HCT116 (cell line): Measurements from ENCODE around the gene DPH6. TPM values are rescaled to one million over a fixed set of nuclear protein-coding genes. Genes with fewer than 3 reads are reported as not detected.

Source experiments
- ATAC-seq: fragments of 200-7000 bp; cut with Tn5 transposase; 2 replicates; pipeline ENCODE4 v1.9.1; 2020; ENCODE audit warnings: mild to moderate bottlenecking, moderate library complexity
- BruUV-seq: library from RNA; stranded (reverse); fragments of 400-500 nt; replicated peaks from 2 replicates; lab custom pipeline; 2021; lab: Mats Ljungman, UMichigan
- CTCF ChIA-PET: fragments of 300-600 bp; sonication (Branson Sonifier 250); formaldehyde crosslinking; loops from one replicate; lab custom pipeline; 2021; ENCODE audit warnings: antibody characterized with exemption; lab: Charles Lee
- POLR2A ChIA-PET: fragments of 300-600, 350-600 bp; sonication (Branson Sonifier 250); formaldehyde crosslinking; loops from one replicate; lab custom pipeline; 2021; ENCODE audit warnings: antibody characterized with exemption; lab: Charles Lee
- RAD21 ChIA-PET, 2 experiments: fragments of 300-600 bp; sonication (Branson Sonifier 250); formaldehyde crosslinking; loops; one replicate each; lab custom pipeline; 2023; ENCODE audit warnings: low total read pairs in 2 of 2; ENCODE audit not compliant: uncharacterized antibody in 2 of 2, unreplicated experiment in 2 of 2, low non-redundant PET in 1 of 2; lab: Charles Lee
- DNase-seq: peaks from one replicate; pipeline ENCODE4 v3.0.0-alpha.2; 2010; ENCODE audit warnings: low read depth, low spot score
- H2AFZ ChIP-seq: fragments of 200-600 bp; shearing (Covaris generic), sonication (generic); 2 replicates; pipeline ENCODE4 v1.6.1; 2017; ENCODE audit warnings: low read depth, mixed run types, mixed read lengths, antibody characterized with exemption, low read length; ENCODE audit not compliant: poor library complexity, severe bottlenecking
- H3K27ac ChIP-seq: 2 replicates; pipeline ENCODE4 v1.5.1; 2012; ENCODE audit warnings: low read depth, low read length
- H3K27me3 ChIP-seq: fragments of 200-600 bp; sonication (generic); 2 replicates; pipeline ENCODE4 v1.6.1; 2016; ENCODE audit warnings: mixed run types, low read length, mixed read lengths; ENCODE audit not compliant: insufficient read depth
- H3K36me3 ChIP-seq, 2 experiments: fragments of 200-500 bp in 1 of 2; fragments of 200-600 bp in 1 of 2; sonication (Bioruptor generic) in 1 of 2; sonication (generic) in 1 of 2; 2 replicates each; pipeline versions ENCODE4 v1.5.1 to v1.6.1; 2014 to 2016; ENCODE audit warnings: low read length in 2 of 2, inconsistent platforms in 1 of 2, mixed read lengths in 1 of 2, mixed run types in 1 of 2; ENCODE audit not compliant: insufficient read depth in 2 of 2, control insufficient read depth in 1 of 2
- H3K4me1 ChIP-seq, 2 experiments: fragments of 200-600 bp in 1 of 2; sonication (generic) in 1 of 2; 2 replicates each; pipeline versions ENCODE4 v1.5.1 to v1.6.1; 2012 to 2017; ENCODE audit warnings: low read length in 2 of 2, inconsistent platforms in 1 of 2, mild to moderate bottlenecking in 1 of 2, mixed read lengths in 1 of 2, mixed run types in 1 of 2, moderate library complexity in 1 of 2; ENCODE audit not compliant: insufficient read depth in 2 of 2, control insufficient read depth in 1 of 2
- H3K4me2 ChIP-seq: fragments of 200-600 bp; sonication (generic); 2 replicates; pipeline ENCODE4 v1.6.1; 2017; ENCODE audit warnings: mixed run types, low read length, mixed read lengths
- H3K4me3 ChIP-seq, 2 experiments: fragments of 200-600 bp in 1 of 2; sonication (generic) in 1 of 2; replicated peaks in 1 of 2; 2 replicates each; pipeline ENCODE4 v1.5.1; 2011 to 2016; ENCODE audit warnings: low read length in 2 of 2, control low read depth in 1 of 2, low read depth in 1 of 2, mild to moderate bottlenecking in 1 of 2, mixed read lengths in 1 of 2, mixed run types in 1 of 2
- H3K79me2 ChIP-seq: fragments of 200-600 bp; sonication (generic); 2 replicates; pipeline ENCODE4 v1.6.1; 2017; ENCODE audit warnings: mild to moderate bottlenecking, mixed run types, low read length, moderate library complexity, mixed read lengths; ENCODE audit not compliant: insufficient read depth
- H3K9ac ChIP-seq: fragments of 200-600 bp; sonication (generic); 2 replicates; pipeline ENCODE4 v1.6.1; 2016; ENCODE audit warnings: low read length, mixed read lengths
- H3K9me2 ChIP-seq: fragments of 200-600 bp; sonication (generic), shearing (Covaris generic); 2 replicates; pipeline ENCODE4 v1.6.1; 2017; ENCODE audit warnings: mixed run types, mild to moderate bottlenecking, moderate library complexity; ENCODE audit not compliant: insufficient read depth
- H3K9me3 ChIP-seq, 2 experiments: fragments of 200-500 bp in 1 of 2; fragments of 200-600 bp in 1 of 2; sonication (Bioruptor generic) in 1 of 2; sonication (generic) in 1 of 2; 2 replicates each; pipeline ENCODE4 v1.6.1; 2014 to 2017; ENCODE audit warnings: low read length in 2 of 2, mixed read lengths in 2 of 2, inconsistent platforms in 1 of 2, low read depth in 1 of 2, mild to moderate bottlenecking in 1 of 2, mixed run types in 1 of 2, moderate library complexity in 1 of 2; ENCODE audit not compliant: control insufficient read depth in 1 of 2, insufficient read depth in 1 of 2
- H4K20me1 ChIP-seq: fragments of 200-600 bp; sonication (generic), shearing (Covaris generic); 2 replicates; pipeline ENCODE4 v1.6.1; 2017; ENCODE audit warnings: mixed run types, mild to moderate bottlenecking, moderate library complexity; ENCODE audit not compliant: insufficient read depth
- CBX3 ChIP-seq: IDR thresholded peaks from 2 replicates; pipeline ENCODE4 v1.6.1; 2012; ENCODE audit warnings: low read depth
- CTCF ChIP-seq, 3 experiments: fragments of 200-600 bp in 1 of 3; sonication (generic) in 1 of 3; IDR thresholded peaks in 2 of 3; conservative IDR thresholded peaks in 1 of 3; 2 replicates each; pipeline ENCODE4 v1.5.1; 2012 to 2017; ENCODE audit warnings: low read depth in 2 of 3, low read length in 2 of 3, antibody characterized with exemption in 1 of 3, borderline replicate concordance in 1 of 3, control low read depth in 1 of 3, mild to moderate bottlenecking in 1 of 3, mixed read lengths in 1 of 3, mixed run types in 1 of 3, moderate library complexity in 1 of 3; ENCODE audit not compliant: insufficient read depth in 1 of 3
- EGR1 ChIP-seq: IDR thresholded peaks from 2 replicates; pipeline ENCODE4 v1.6.1; 2012; ENCODE audit warnings: low read depth
- EZH2 ChIP-seq: fragments of 200-600 bp; sonication (generic); IDR thresholded peaks from 2 replicates; pipeline ENCODE4 v1.6.1; 2017; ENCODE audit warnings: antibody characterized with exemption, mixed run types
- EZH2phosphoT487 ChIP-seq: fragments of 200-600 bp; IDR thresholded peaks from 2 replicates; pipeline ENCODE4 v1.6.1; 2018; ENCODE audit warnings: antibody characterized with exemption, borderline replicate concordance
- FOSL1 ChIP-seq: IDR thresholded peaks from 2 replicates; pipeline ENCODE4 v1.6.1; 2012; ENCODE audit warnings: low read depth
- JUND ChIP-seq: IDR thresholded peaks from 2 replicates; pipeline ENCODE4 v1.6.1; 2012
- POLR2A ChIP-seq: IDR thresholded peaks from 2 replicates; pipeline ENCODE4 v1.7.0; 2011; ENCODE audit warnings: borderline replicate concordance; ENCODE audit not compliant: insufficient read depth, insufficient read length; ENCODE audit errors: extremely low read depth
- POLR2AphosphoS5 ChIP-seq: IDR thresholded peaks from 2 replicates; pipeline ENCODE4 v1.6.1; 2011; ENCODE audit warnings: mild to moderate bottlenecking, low read depth, low read length, moderate library complexity
- RAD21 ChIP-seq: IDR thresholded peaks from 2 replicates; pipeline ENCODE4 v1.6.1; 2012; ENCODE audit warnings: low read depth, mild to moderate bottlenecking
- SIN3A ChIP-seq: IDR thresholded peaks from 2 replicates; pipeline ENCODE4 v1.6.1; 2012; ENCODE audit warnings: low read depth
- SP1 ChIP-seq: IDR thresholded peaks from 2 replicates; pipeline ENCODE4 v1.6.1; 2012; ENCODE audit warnings: low read depth
- SRF ChIP-seq: IDR thresholded peaks from 2 replicates; pipeline ENCODE4 v1.6.1; 2012; ENCODE audit warnings: low read depth
- TCF7L2 ChIP-seq: IDR thresholded peaks from 2 replicates; pipeline ENCODE4 v1.7.0; 2011; ENCODE audit warnings: borderline replicate concordance, inconsistent platforms; ENCODE audit not compliant: insufficient read depth, insufficient read length; ENCODE audit errors: extremely low read depth
- YY1 ChIP-seq: IDR thresholded peaks from 2 replicates; pipeline ENCODE4 v1.6.1; 2011; ENCODE audit warnings: low read length, low read depth, moderate library complexity, mild to moderate bottlenecking; ENCODE audit not compliant: insufficient replicate concordance; ENCODE audit errors: extremely low read depth
- ZFX ChIP-seq: fragments of 450-650 bp; IDR thresholded peaks from 2 replicates; pipeline ENCODE4 v1.6.1; 2017
- ZNF274 ChIP-seq: fragments of 200-500 bp; sonication (Bioruptor generic); IDR thresholded peaks from 2 replicates; pipeline ENCODE4 v1.6.1; 2014; ENCODE audit warnings: mild to moderate bottlenecking, low read depth, low read length, inconsistent platforms
- intact Hi-C: fragments of 100-400 bp; cut with micrococcal nuclease; formaldehyde crosslinking; loops from 2 replicates; pipeline ENCODE4 v1.10.0; 2022
- total RNA-seq: library from RNA; stranded (reverse); gene quantifications from one replicate; pipeline ENCODE4 v1.2.1, GENCODE V29; 2021; ENCODE audit not compliant: unreplicated experiment
- TF ChIP-seq, protein P1 (sequence below): IDR thresholded peaks from 2 replicates; pipeline ENCODE4 v1.6.1; 2011; ENCODE audit warnings: mild to moderate bottlenecking, low read length, moderate library complexity; ENCODE audit not compliant: insufficient replicate concordance; ENCODE audit errors: extremely low read depth

Gene DPH6
- total RNA-seq, 1 experiment from 2014 or later, result 18.2 TPM

GRCh38 chr15:35362195-35362829 lies 183.7 kb downstream of the DPH6 start:
- Histone ChIP-seq H3K4me3 (no peak overlapping the region), H3K9me2 (no peaks in the 10 kb centered on the region), H3K27ac (no peak overlapping the region), H3K9ac (no peak overlapping the region), H3K36me3 (no peaks in the 10 kb centered on the region), H3K27me3 (no peaks in the 10 kb centered on the region), H2AFZ (no peak overlapping the region), H3K4me2 (no peak overlapping the region), H3K9me3 (no peaks in the 10 kb centered on the region), H4K20me1 (no peaks in the 10 kb centered on the region), H3K4me1 (peaks cover 0 to 5% of the 10 kb centered on the region in 2 experiments; a peak in 1 of 4 replicates), H3K79me2 (no peaks in the 10 kb centered on the region)
- no peak for DNase-seq
- ATAC-seq, result no peak
- TF ChIP-seq, protein P1, sequence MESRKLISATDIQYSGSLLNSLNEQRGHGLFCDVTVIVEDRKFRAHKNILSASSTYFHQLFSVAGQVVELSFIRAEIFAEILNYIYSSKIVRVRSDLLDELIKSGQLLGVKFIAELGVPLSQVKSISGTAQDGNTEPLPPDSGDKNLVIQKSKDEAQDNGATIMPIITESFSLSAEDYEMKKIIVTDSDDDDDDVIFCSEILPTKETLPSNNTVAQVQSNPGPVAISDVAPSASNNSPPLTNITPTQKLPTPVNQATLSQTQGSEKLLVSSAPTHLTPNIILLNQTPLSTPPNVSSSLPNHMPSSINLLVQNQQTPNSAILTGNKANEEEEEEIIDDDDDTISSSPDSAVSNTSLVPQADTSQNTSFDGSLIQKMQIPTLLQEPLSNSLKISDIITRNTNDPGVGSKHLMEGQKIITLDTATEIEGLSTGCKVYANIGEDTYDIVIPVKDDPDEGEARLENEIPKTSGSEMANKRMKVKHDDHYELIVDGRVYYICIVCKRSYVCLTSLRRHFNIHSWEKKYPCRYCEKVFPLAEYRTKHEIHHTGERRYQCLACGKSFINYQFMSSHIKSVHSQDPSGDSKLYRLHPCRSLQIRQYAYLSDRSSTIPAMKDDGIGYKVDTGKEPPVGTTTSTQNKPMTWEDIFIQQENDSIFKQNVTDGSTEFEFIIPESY, result no peak
- TF ChIP-seq EZH2 (no peak), TCF7L2 (no peak), CBX3 (no peak), EZH2phosphoT487 (no peak), SP1 (no peak), CTCF (IDR thresholded peaks at IDR 0.05 in 2 of 3, conservative IDR thresholded peaks at IDR 0.05 in 1 of 3; ENCODE audit: borderline replicate concordance in 1 of 3, insufficient read depth in 1 of 3, low read depth in 2 of 3, low read length in 2 of 3) (no peak), POLR2A (no peak), RAD21 (no peak), FOSL1 (no peak), SRF (no peak), ZNF274 (no peak), YY1 (no peak), EGR1 (no peak), POLR2AphosphoS5 (no peak), SIN3A (no peak), ZFX (no peak), JUND (no peak)
- RAD21 ChIA-PET, result no interaction called here
- no TSS peak for BruUV-seq
- POLR2A ChIA-PET, result no interaction called here
- CTCF ChIA-PET, result interaction anchor here (0.7 kb wide), 1 partner anchor 441 kb away, joined by 3 read pairs; no protein-coding TSS in a partner anchor
- intact Hi-C loops, result no loop called here
